A673 (cell line): ENCODE measurements around the gene TECPR2. TPM values are rescaled to one million over a fixed set of nuclear protein-coding genes. Genes with fewer than 3 reads are reported as not detected.

Source experiments
- BruUV-seq: library from RNA; stranded (reverse); fragments of 400-500 nt; replicated peaks from 2 replicates; lab custom pipeline; 2021; lab: Mats Ljungman, UMichigan
- CTCF ChIA-PET: fragments of 300-600 bp; sonication (Branson Sonifier 250); formaldehyde crosslinking; loops from one replicate; lab custom pipeline; 2022; ENCODE audit warnings: antibody characterized with exemption; lab: Charles Lee
- POLR2A ChIA-PET: fragments of 300-600 bp; sonication (Branson Sonifier 250); formaldehyde crosslinking; loops from one replicate; lab custom pipeline; 2022; ENCODE audit warnings: antibody characterized with exemption; ENCODE audit not compliant: low non-redundant PET; lab: Charles Lee
- DNase-seq: peaks from one replicate; pipeline ENCODE4 v3.0.0-alpha.2; 2015; ENCODE audit warnings: low spot score
- H3K27ac ChIP-seq: fragments of 200-600 bp; sonication (generic); 2 replicates; pipeline ENCODE4 v1.5.1; 2016; ENCODE audit warnings: mixed run types, low read depth, mild to moderate bottlenecking, mixed read lengths, antibody characterized with exemption, low read length; ENCODE audit not compliant: poor library complexity, severe bottlenecking
- H3K27me3 ChIP-seq: fragments of 200-600 bp; sonication (generic); replicated peaks from 2 replicates; pipeline ENCODE4 v1.6.1; 2017; ENCODE audit warnings: mixed run types, low read depth, mild to moderate bottlenecking, mixed read lengths, antibody characterized with exemption, low read length; ENCODE audit not compliant: insufficient read depth, poor library complexity
- H3K36me3 ChIP-seq: fragments of 200-600 bp; sonication (generic); 2 replicates; pipeline ENCODE4 v1.6.1; 2016; ENCODE audit warnings: mixed run types, mild to moderate bottlenecking, mixed read lengths, antibody characterized with exemption, low read length; ENCODE audit not compliant: insufficient read depth, poor library complexity, severe bottlenecking
- H3K4me1 ChIP-seq: fragments of 200-600 bp; sonication (generic); 2 replicates; pipeline ENCODE4 v1.6.1; 2017; ENCODE audit warnings: mixed run types, mild to moderate bottlenecking, mixed read lengths, antibody characterized with exemption, low read length; ENCODE audit not compliant: insufficient read depth, poor library complexity, severe bottlenecking
- H3K4me3 ChIP-seq: fragments of 200-600 bp; sonication (generic); 2 replicates; pipeline ENCODE4 v1.5.1; 2016; ENCODE audit warnings: low read depth, mixed run types, mild to moderate bottlenecking, mixed read lengths, low read length; ENCODE audit not compliant: poor library complexity, severe bottlenecking
- H3K9me3 ChIP-seq: fragments of 200-600 bp; sonication (generic); 2 replicates; pipeline ENCODE4 v1.6.1; 2016; ENCODE audit warnings: mixed run types, low read depth, mild to moderate bottlenecking, mixed read lengths, antibody characterized with exemption, low read length; ENCODE audit not compliant: poor library complexity, severe bottlenecking
- CTCF ChIP-seq: fragments of 300-800, 200-600 bp; sonication (generic); conservative IDR thresholded peaks from 2 replicates; pipeline ENCODE4 v1.5.1; 2017; ENCODE audit warnings: low read depth, mild to moderate bottlenecking, antibody characterized with exemption, low read length, moderate library complexity, mixed read lengths
- EZH2 ChIP-seq: fragments of 200-600 bp; sonication (generic); IDR thresholded peaks from 2 replicates; pipeline ENCODE4 v1.6.1; 2017; ENCODE audit warnings: borderline replicate concordance, low read depth, mild to moderate bottlenecking, mixed read lengths, antibody characterized with exemption, low read length; ENCODE audit not compliant: poor library complexity, severe bottlenecking
- intact Hi-C: fragments of 100-400 bp; cut with micrococcal nuclease; formaldehyde crosslinking; loops from one replicate; pipeline ENCODE4 v1.10.0; 2022; ENCODE audit not compliant: unreplicated experiment
- total RNA-seq: library from RNA; stranded (reverse); gene quantifications from 2 replicates; pipeline ENCODE4 v1.2.3, GENCODE V29; 2021

Gene TECPR2
- total RNA-seq, 1 experiment from 2014 or later: 22.1 TPM

- Histone ChIP-seq H3K36me3 (no peaks in the 10 kb centered on the region), H3K27ac (no peak overlapping the region), H3K27me3 (no peaks in the 10 kb centered on the region), H3K4me1 (no peaks in the 10 kb centered on the region), H3K9me3 (no peaks in the 10 kb centered on the region), H3K4me3 (no peak overlapping the region)
- TF ChIP-seq CTCF: no peak
- no peak for TF ChIP-seq EZH2
- no peak for DNase-seq
- POLR2A ChIA-PET: no interaction called here
- BruUV-seq: no TSS peak
- intact Hi-C loops: no loop called here
- CTCF ChIA-PET: no interaction called here
These were observed 130.4 kb downstream of the TECPR2 start for GRCh38 chr14:102493096-102493495.

- TF ChIP-seq EZH2: no peak
- TF ChIP-seq CTCF: no peak
- BruUV-seq: no TSS peak
- Histone ChIP-seq H3K27me3 (no peaks in the 10 kb centered on the region), H3K27ac (no peak overlapping the region), H3K4me3 (no peak overlapping the region), H3K4me1 (no peaks in the 10 kb centered on the region), H3K36me3 (no peaks in the 10 kb centered on the region), H3K9me3 (no peaks in the 10 kb centered on the region)
- ChIA-PET CTCF (no interaction called here), POLR2A (no interaction called here)
- intact Hi-C loops: no loop called here
- DNase-seq: no peak
These were observed 130.8 kb downstream of the TECPR2 start for GRCh38 chr14:102493585-102493984.

- Histone ChIP-seq H3K4me3 (no peak overlapping the region), H3K36me3 (no peaks in the 10 kb centered on the region), H3K4me1 (no peaks in the 10 kb centered on the region), H3K27me3 (no peaks in the 10 kb centered on the region), H3K9me3 (no peaks in the 10 kb centered on the region), H3K27ac (no peak overlapping the region)
- no peak for DNase-seq
- intact Hi-C loops: no loop called here
- ChIA-PET CTCF (no interaction called here), POLR2A (no interaction called here)
- BruUV-seq: no TSS peak
- TF ChIP-seq CTCF (no peak), EZH2 (no peak)
These were observed 133.0 kb downstream of the TECPR2 start for GRCh38 chr14:102495491-102496330.
